CD14-positive monocyte (primary cell): ENCODE results near the gene SLC25A25. TPM values are rescaled to one million over a fixed set of nuclear protein-coding genes. Genes with fewer than 3 reads are reported as not detected.
"Not testable (repeated sequence)": the region's sequence is repeated elsewhere in the genome, so short reads cannot be mapped to it uniquely, and the experiment has no call there.

ENCODE experiments used
- DNase-seq, 3 donors: peaks; one replicate each; pipeline ENCODE4 v3.0.0-alpha.2; 2011 to 2022
- H2AFZ ChIP-seq: 2 replicates; pipeline ENCODE4 v1.6.0; 2012; ENCODE audit warnings: mild to moderate bottlenecking, low read depth, low read length, inconsistent platforms; ENCODE audit not compliant: insufficient read depth, poor library complexity, severe bottlenecking
- H3K27ac ChIP-seq, 2 donors: 1 replicate in 1 of 2; 2 replicates in 1 of 2; pipeline ENCODE4 v1.5.1; 2012 to 2013; ENCODE audit warnings: low read length in 2 of 2, control low read depth in 1 of 2, inconsistent platforms in 1 of 2, low read depth in 1 of 2, mild to moderate bottlenecking in 1 of 2
- H3K27me3 ChIP-seq, 2 donors: one replicate each; pipeline versions ENCODE4 v1.6.0 to v1.6.1; 2011 to 2013; ENCODE audit warnings: low read length in 2 of 2; ENCODE audit not compliant: control insufficient read depth in 2 of 2, insufficient read depth in 2 of 2
- H3K36me3 ChIP-seq, 2 donors: replicated peaks in 1 of 2; 1 replicate in 1 of 2; 2 replicates in 1 of 2; pipeline versions ENCODE4 v1.5.1 to v1.6.1; 2012 to 2013; ENCODE audit warnings: low read length in 2 of 2, control low read depth in 1 of 2, inconsistent platforms in 1 of 2, mild to moderate bottlenecking in 1 of 2; ENCODE audit not compliant: insufficient read depth in 2 of 2, control insufficient read depth in 1 of 2
- H3K4me1 ChIP-seq, 2 donors: 1 replicate in 1 of 2; 2 replicates in 1 of 2; pipeline versions ENCODE4 v1.5.1 to v1.6.1; 2012 to 2013; ENCODE audit warnings: low read length in 2 of 2, control low read depth in 1 of 2, inconsistent platforms in 1 of 2, mild to moderate bottlenecking in 1 of 2, moderate library complexity in 1 of 2; ENCODE audit not compliant: insufficient read depth in 2 of 2, control insufficient read depth in 1 of 2
- H3K4me2 ChIP-seq: replicated peaks from 2 replicates; pipeline ENCODE3; 2012; ENCODE audit warnings: low read length, moderate library complexity, mild to moderate bottlenecking; ENCODE audit not compliant: poor library complexity, severe bottlenecking; ENCODE audit errors: extremely low read depth
- H3K4me3 ChIP-seq, 3 experiments: fragments of 200-600 bp in 1 of 3; sonication (generic) in 1 of 3; replicated peaks in 1 of 3; 1 replicate in 2 of 3; 2 replicates in 1 of 3; pipeline ENCODE4 v1.5.1; 2011 to 2013; ENCODE audit warnings: low read length in 3 of 3, mild to moderate bottlenecking in 3 of 3, control low read depth in 2 of 3, low read depth in 2 of 3, inconsistent platforms in 1 of 3, moderate library complexity in 1 of 3
- H3K79me2 ChIP-seq: 2 replicates; pipeline ENCODE4 v1.6.0; 2012; ENCODE audit warnings: mild to moderate bottlenecking, control low read depth, inconsistent platforms, low read length, moderate library complexity; ENCODE audit not compliant: insufficient read depth
- H3K9ac ChIP-seq: 2 replicates; pipeline ENCODE4 v1.6.0; 2017; ENCODE audit warnings: low read length, mild to moderate bottlenecking; ENCODE audit not compliant: insufficient read depth, poor library complexity, severe bottlenecking
- H3K9me3 ChIP-seq, 2 donors: replicated peaks in 1 of 2; 1 replicate in 1 of 2; 2 replicates in 1 of 2; pipeline versions ENCODE4 v1.5.1 to v1.6.1; 2012 to 2013; ENCODE audit warnings: low read length in 2 of 2, control low read depth in 1 of 2; ENCODE audit not compliant: control insufficient read depth in 1 of 2, insufficient read depth in 1 of 2
- H4K20me1 ChIP-seq: 2 replicates; pipeline ENCODE4 v1.6.0; 2012; ENCODE audit warnings: mild to moderate bottlenecking, low read length, control low read depth, moderate library complexity; ENCODE audit not compliant: insufficient read depth
- H3K27ac Mint-ChIP-seq, 7 donors: one replicate each; pipeline ENCODE4 v1.8.0; 2020; ENCODE audit warnings: mild to moderate bottlenecking in 7 of 7, mixed read lengths in 7 of 7, moderate library complexity in 6 of 7, inconsistent platforms in 2 of 7
- H3K27me3 Mint-ChIP-seq, 3 donors: one replicate each; pipeline ENCODE4 v1.8.0; 2021 to 2022; ENCODE audit warnings: low read depth in 3 of 3, mild to moderate bottlenecking in 3 of 3, mixed read lengths in 3 of 3, moderate library complexity in 3 of 3, inconsistent platforms in 1 of 3
- H3K36me3 Mint-ChIP-seq, 2 donors: one replicate each; pipeline ENCODE4 v1.8.0; 2020; ENCODE audit warnings: mixed read lengths in 2 of 2, inconsistent platforms in 1 of 2, mild to moderate bottlenecking in 1 of 2
- H3K4me1 Mint-ChIP-seq: one replicate; pipeline ENCODE4 v1.8.0; 2020; ENCODE audit warnings: mild to moderate bottlenecking, mixed read lengths
- H3K4me3 Mint-ChIP-seq, 2 donors: one replicate each; pipeline ENCODE4 v1.8.0; 2020; ENCODE audit warnings: mild to moderate bottlenecking in 2 of 2, mixed read lengths in 2 of 2, moderate library complexity in 1 of 2
- H3K9me3 Mint-ChIP-seq, 7 donors: one replicate each; pipeline ENCODE4 v1.8.0; 2020 to 2022; ENCODE audit warnings: mixed read lengths in 7 of 7, mild to moderate bottlenecking in 6 of 7, moderate library complexity in 6 of 7, inconsistent platforms in 2 of 7
- WGBS: methylation state at CpG from one replicate; pipeline ENCODE4 v1.1.5; 2013; ENCODE audit warnings: missing lambda C conversion rate; ENCODE audit not compliant: insufficient coverage; 5-methylcytosine and 5-hydroxymethylcytosine counted together
- intact Hi-C, 2 donors: fragments of 100-400 bp; cut with micrococcal nuclease; formaldehyde crosslinking; loops; one replicate each; pipeline versions ENCODE4 v1.15.0 to v1.15.1; 2023
- polyA plus RNA-seq, 3 donors: library from polyadenylated mRNA; depleted of rRNA in 1 of 3; unstranded in 2 of 3; stranded (reverse) in 1 of 3; fragments of 300-500 nt in 2 of 3; fragments of >200 nt in 1 of 3; fragmentation: Illumina TruSeq in 2 of 3; gene quantifications; 1 replicate in 2 of 3; 2 replicates in 1 of 3; pipeline ENCODE4 v1.2.3, GENCODE V29; 2012 to 2021
- TF ChIP-seq, protein P1 (sequence below): fragments of 200-600 bp; IDR thresholded peaks from one replicate; pipeline ENCODE4 v1.8.0; 2022; ENCODE audit warnings: antibody characterized with exemption, mild to moderate bottlenecking

SLC25A25 gene
- polyA plus RNA-seq, 3 donors, result 5.1 to 43.3 (median 6.3) TPM

- H3K4me3 ChIP-seq, result no peak overlapping the region
- Mint-ChIP-seq H3K36me3 (peaks cover 53 to 59% of the 10 kb centered on the region in 2 donors), H3K9me3 (peaks cover 0 to 2% (median 0%) of the 10 kb centered on the region in 7 donors), H3K4me3 (no peak overlapping the region), H3K27me3 (peaks cover 0 to 2% (median 0%) of the 10 kb centered on the region in 3 donors), H3K27ac (peak overlapping the region in 2 of 7 donors; percentile 25 to 55), H3K4me1 (no peaks in the 10 kb centered on the region)
- TF ChIP-seq, protein P1, sequence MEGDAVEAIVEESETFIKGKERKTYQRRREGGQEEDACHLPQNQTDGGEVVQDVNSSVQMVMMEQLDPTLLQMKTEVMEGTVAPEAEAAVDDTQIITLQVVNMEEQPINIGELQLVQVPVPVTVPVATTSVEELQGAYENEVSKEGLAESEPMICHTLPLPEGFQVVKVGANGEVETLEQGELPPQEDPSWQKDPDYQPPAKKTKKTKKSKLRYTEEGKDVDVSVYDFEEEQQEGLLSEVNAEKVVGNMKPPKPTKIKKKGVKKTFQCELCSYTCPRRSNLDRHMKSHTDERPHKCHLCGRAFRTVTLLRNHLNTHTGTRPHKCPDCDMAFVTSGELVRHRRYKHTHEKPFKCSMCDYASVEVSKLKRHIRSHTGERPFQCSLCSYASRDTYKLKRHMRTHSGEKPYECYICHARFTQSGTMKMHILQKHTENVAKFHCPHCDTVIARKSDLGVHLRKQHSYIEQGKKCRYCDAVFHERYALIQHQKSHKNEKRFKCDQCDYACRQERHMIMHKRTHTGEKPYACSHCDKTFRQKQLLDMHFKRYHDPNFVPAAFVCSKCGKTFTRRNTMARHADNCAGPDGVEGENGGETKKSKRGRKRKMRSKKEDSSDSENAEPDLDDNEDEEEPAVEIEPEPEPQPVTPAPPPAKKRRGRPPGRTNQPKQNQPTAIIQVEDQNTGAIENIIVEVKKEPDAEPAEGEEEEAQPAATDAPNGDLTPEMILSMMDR, result no peak
- no peak overlapping the region for H3K9ac ChIP-seq
- DNase-seq, result no peak
- intact Hi-C loops, result no loop called here
- no peak overlapping the region for H2AFZ ChIP-seq
- H3K27ac ChIP-seq, result no peak overlapping the region
- no peaks in the 10 kb centered on the region for H3K79me2 ChIP-seq
- no peaks in the 10 kb centered on the region for H3K9me3 ChIP-seq
- peaks cover 44 to 54% of the 10 kb centered on the region in 2 donors for H3K36me3 ChIP-seq
- H4K20me1 ChIP-seq, result peaks cover 36% of the 10 kb centered on the region
- no peaks in the 10 kb centered on the region for H3K27me3 ChIP-seq
- H3K4me2 ChIP-seq, result no peak overlapping the region
- WGBS, result 92% methylated on average over 11 of the region's 20 CpGs
- no peaks in the 10 kb centered on the region for H3K4me1 ChIP-seq
These were observed 41.1 kb downstream of the SLC25A25 start for GRCh38 chr9:128109050-128109709.

- WGBS, result 92% methylated on average over 10 of the region's 12 CpGs
- intact Hi-C loops, H3K27ac Mint-ChIP-seq: not testable (repeated sequence)
These were observed 43.7 kb downstream of the SLC25A25 start for GRCh38 chr9:128111726-128112125.

More at GRCh38 chr9:128111726-128112125, 43.7 kb downstream of the SLC25A25 start:
- peaks cover 35 to 44% of the 10 kb centered on the region in 2 donors for H3K36me3 Mint-ChIP-seq
- H3K27me3 Mint-ChIP-seq, H3K4me1 Mint-ChIP-seq, H3K9ac ChIP-seq, H3K9me3 Mint-ChIP-seq, H3K4me2 ChIP-seq, H3K9me3 ChIP-seq, H3K27me3 ChIP-seq, H3K79me2 ChIP-seq, H3K4me3 ChIP-seq, H3K4me3 Mint-ChIP-seq, DNase-seq, H3K27ac ChIP-seq, H2AFZ ChIP-seq: not testable (repeated sequence)
- peaks cover 18% of the 10 kb centered on the region for H4K20me1 ChIP-seq
- H3K36me3 ChIP-seq, result peaks cover 29 to 34% of the 10 kb centered on the region in 2 donors
- H3K4me1 ChIP-seq, result peaks cover 3 to 11% of the 10 kb centered on the region in 2 donors
